GM21529 (cell line): ENCODE measurements around the gene CLDN15.
"Not testable (repeated sequence)": the region's sequence is repeated elsewhere in the genome, so short reads cannot be mapped to it uniquely, and the experiment has no call there.

Source experiments
- ATAC-seq: cut with Tn5 transposase; IDR thresholded peaks from one replicate; pipeline ENCODE4 v1.9.1; 2021; ENCODE audit not compliant: unreplicated experiment

CLDN15 gene

DNA sequence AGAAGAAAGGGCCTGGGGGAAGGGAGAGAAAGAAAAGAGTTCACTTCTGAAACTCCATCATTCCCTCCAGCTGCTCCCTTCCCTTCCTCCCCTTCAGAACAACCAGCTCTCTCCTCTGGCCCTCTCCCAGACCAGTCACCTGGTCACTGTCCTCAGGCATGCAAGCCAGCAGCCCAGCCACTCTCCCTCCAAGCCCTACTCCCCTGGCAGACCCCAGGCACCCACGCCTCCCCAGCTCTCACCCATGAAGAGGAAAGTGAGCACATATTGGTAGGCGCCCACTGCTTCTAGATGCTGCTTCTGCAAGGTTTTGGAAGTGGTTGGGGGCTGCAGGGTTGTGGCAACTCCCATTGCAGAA is 37.1 kb downstream of the CLDN15 start:
- no peak for ATAC-seq

DNA sequence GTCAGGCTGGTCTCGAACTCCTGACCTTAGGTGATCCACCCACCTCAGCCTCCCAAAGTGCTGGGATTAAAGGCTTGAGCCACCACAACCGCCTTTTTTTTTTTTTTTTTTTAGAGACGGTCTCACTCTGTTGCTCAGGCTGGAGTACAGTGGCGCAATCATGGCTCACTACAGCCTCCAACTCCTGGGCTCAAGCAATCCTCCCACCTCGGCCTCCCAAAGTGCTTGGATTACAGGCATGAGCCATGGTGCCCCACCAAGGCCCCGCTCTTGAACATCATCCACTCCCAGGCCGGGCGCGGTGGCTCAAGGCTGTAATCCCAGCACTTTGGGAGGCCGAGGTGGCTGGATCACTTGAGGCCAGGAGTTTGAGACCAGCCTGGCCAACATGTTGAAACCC is 38.1 kb downstream of the CLDN15 start:
- not testable (repeated sequence) for ATAC-seq

DNA sequence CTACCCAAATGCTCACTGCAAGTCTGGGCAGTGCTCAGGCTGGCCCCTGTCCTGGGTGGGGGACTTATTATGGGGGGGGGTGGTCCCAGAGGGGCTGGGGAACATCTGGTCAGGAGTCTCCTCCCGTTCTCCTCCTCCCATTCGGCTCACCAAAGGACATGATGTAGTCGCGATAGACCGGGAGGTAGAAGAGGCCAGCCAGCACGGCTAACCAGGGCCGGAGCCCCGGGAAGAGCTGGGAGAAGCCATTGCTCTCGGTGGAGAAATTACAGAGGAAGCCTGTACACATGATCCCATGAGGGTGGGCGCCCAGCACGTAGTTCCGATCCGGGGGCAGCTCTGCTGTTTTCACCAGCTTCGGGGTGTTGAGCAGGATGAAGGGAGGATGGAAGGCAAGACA is 39.1 kb downstream of the CLDN15 start:
- no peak for ATAC-seq

DNA sequence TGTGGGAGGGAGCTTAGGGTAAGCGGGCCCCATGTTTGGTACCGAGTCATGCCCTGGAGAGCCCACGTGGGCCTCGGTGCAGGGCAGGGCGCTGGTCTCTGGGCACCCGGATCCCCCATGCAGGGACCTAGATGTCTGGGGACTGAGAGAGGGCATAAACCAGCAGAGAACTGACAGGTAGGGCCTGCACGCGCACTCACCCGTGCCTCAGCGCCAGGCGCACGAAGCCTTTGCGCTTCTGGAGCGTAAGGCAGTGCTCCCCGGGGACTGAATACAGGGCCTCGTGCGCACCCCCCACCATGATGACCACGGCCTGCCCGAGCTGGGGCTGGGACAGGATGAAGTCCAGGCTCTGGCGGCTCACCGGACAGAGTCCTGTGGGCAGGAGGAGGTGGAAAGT is 39.6 kb downstream of the CLDN15 start:
- ATAC-seq, result no peak

DNA sequence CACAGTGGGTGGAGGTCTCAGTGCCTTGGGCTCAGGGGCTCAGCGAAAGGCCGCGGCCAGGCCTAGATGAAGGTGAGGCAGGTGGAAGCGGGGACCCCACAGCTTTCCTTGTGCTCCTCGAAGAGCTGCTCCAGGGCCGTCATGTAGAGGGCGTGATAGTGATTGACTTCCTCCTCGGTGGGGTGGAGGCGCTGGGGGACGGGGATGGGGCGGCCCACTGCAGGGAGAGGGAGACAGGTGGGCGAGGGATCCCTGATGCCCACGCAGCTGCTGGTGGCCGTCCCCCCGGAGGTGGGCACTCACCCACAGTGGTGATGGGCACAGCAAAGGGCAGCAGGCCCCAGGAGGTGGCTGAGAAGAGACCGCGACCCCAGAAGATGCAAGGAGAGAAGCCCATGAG is 41.7 kb downstream of the CLDN15 start:
- ATAC-seq, result no peak

DNA sequence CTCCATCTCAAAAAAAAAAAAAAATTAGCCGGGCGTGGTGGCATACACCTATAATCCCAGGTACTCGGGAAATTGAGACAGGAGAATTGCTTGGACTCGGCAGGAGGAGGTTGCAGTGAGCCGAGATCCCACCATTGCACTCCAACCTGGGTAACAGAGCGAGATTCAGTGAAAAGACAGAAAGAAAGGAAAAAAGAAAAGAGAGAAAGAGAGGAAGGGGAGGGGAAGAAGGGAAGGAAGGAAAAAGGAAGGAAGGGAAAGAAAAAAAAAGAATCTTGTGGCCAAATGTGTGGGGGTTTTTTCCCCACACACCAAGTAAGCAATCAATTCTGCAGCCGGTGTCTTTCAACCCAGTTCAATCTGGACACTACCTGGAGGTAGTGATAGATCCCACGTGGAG is 48.5 kb downstream of the CLDN15 start:
- ATAC-seq, result no peak

GRCh38 chr7:101186844-101187428 is 50.7 kb downstream of the CLDN15 start:
- no peak for ATAC-seq

DNA sequence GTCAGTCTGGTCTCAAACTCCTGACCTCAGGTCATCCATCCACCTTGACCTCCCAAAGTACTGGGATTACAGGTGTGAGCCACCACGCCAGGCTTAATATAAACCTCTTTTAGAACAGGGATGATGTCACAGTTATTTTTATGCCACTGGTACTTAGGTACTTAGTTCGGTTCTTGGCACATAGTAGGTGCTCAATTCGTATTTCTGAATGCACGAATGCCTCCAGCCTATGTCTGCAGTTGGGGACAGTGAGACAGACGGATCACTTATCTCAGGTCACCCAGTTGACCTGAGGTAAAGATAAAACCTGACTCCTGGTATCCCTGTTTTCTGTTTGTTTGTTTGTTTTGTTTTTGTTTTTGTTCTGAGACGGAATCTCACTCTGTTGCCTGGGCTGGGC is 51.4 kb downstream of the CLDN15 start:
- ATAC-seq, result no peak

GRCh38 chr7:101185258-101185839 is 52.3 kb downstream of the CLDN15 start:
- no peak for ATAC-seq
